SK-N-SH (cell line): ENCODE results near the gene LSM7. TPM values are rescaled to one million over a fixed set of nuclear protein-coding genes. Genes with fewer than 3 reads are reported as not detected.

Experiments used
- CTCF ChIA-PET: fragments of 300-600, 350-600 bp; formaldehyde crosslinking; extraction: SDS; loops from one replicate; lab custom pipeline; 2021; lab: Yijun Ruan, JAX
- POLR2A ChIA-PET: fragments of 350-600 bp; sonication (Branson Sonifier 250); formaldehyde crosslinking; extraction: SDS; loops from one replicate; lab custom pipeline; 2020; ENCODE audit warnings: antibody characterized with exemption, inconsistent platforms; lab: Yijun Ruan, JAX
- DNase-seq: peaks from one replicate; pipeline ENCODE4 v3.0.0; 2012
- H2AFZ ChIP-seq: fragments of 200-600 bp; sonication (generic); 2 replicates; pipeline ENCODE4 v1.8.1; 2016; ENCODE audit warnings: antibody characterized with exemption, mild to moderate bottlenecking, low read depth
- H3F3A ChIP-seq: fragments of 200-600 bp; sonication (generic); replicated peaks from 2 replicates; pipeline ENCODE3; 2016; ENCODE audit warnings: antibody characterized with exemption, mild to moderate bottlenecking; ENCODE audit not compliant: insufficient read depth
- H3K27ac ChIP-seq, 2 experiments: fragments of 200-500 bp in 1 of 2; fragments of 200-600 bp in 1 of 2; sonication (Bioruptor generic) in 1 of 2; sonication (generic), shearing (Covaris generic) in 1 of 2; 2 replicates each; pipeline versions ENCODE4 v1.5.1 to v1.6.1; 2014 to 2016; ENCODE audit warnings: low read depth in 2 of 2, inconsistent platforms in 1 of 2, low read length in 1 of 2, mild to moderate bottlenecking in 1 of 2, mixed read lengths in 1 of 2
- H3K27me3 ChIP-seq: fragments of 200-600 bp; sonication (generic), shearing (Covaris generic); 2 replicates; pipeline ENCODE4 v1.6.1; 2016; ENCODE audit warnings: mixed run types; ENCODE audit not compliant: insufficient read depth
- H3K36me3 ChIP-seq, 2 experiments: fragments of 200-500 bp in 1 of 2; fragments of 200-600 bp in 1 of 2; sonication (Bioruptor generic) in 1 of 2; sonication (generic) in 1 of 2; replicated peaks in 1 of 2; 2 replicates each; pipeline versions ENCODE3 to v1.5.1; 2014 to 2016; ENCODE audit warnings: low read length in 1 of 2, mild to moderate bottlenecking in 1 of 2; ENCODE audit not compliant: insufficient read depth in 2 of 2, control insufficient read depth in 1 of 2
- H3K4me1 ChIP-seq, 2 experiments: fragments of 200-500 bp in 1 of 2; fragments of 200-600 bp in 1 of 2; sonication (Bioruptor generic) in 1 of 2; sonication (generic), shearing (Covaris generic) in 1 of 2; 2 replicates each; pipeline versions ENCODE4 v1.5.1 to v1.6.1; 2014 to 2016; ENCODE audit warnings: low read depth in 1 of 2, low read length in 1 of 2, mixed run types in 1 of 2; ENCODE audit not compliant: insufficient read depth in 2 of 2, control insufficient read depth in 1 of 2
- H3K4me2 ChIP-seq: fragments of 200-600 bp; sonication (generic), shearing (Covaris generic); 2 replicates; pipeline ENCODE4 v1.6.1; 2017; ENCODE audit warnings: mixed run types
- H3K4me3 ChIP-seq, 2 experiments: fragments of 200-500 bp in 1 of 2; fragments of 200-600 bp in 1 of 2; sonication (Bioruptor generic) in 1 of 2; sonication (generic), shearing (Covaris generic) in 1 of 2; 2 replicates each; pipeline versions ENCODE4 v1.5.1 to v1.8.1; 2014 to 2016; ENCODE audit warnings: low read depth in 2 of 2, inconsistent platforms in 1 of 2, low read length in 1 of 2, mild to moderate bottlenecking in 1 of 2, mixed read lengths in 1 of 2, moderate library complexity in 1 of 2
- H3K79me2 ChIP-seq: fragments of 200-600 bp; sonication (generic); 2 replicates; pipeline ENCODE4 v1.8.1; 2017; ENCODE audit warnings: mild to moderate bottlenecking; ENCODE audit not compliant: insufficient read depth
- H3K9ac ChIP-seq: fragments of 200-600 bp; sonication (generic); 2 replicates; pipeline ENCODE4 v1.6.1; 2017; ENCODE audit warnings: mixed run types
- H3K9me2 ChIP-seq: fragments of 200-600 bp; sonication (generic); 2 replicates; pipeline ENCODE4 v1.6.1; 2017; ENCODE audit warnings: mixed run types
- H3K9me3 ChIP-seq: fragments of 200-600 bp; sonication (generic); 2 replicates; pipeline ENCODE4 v1.6.1; 2017; ENCODE audit warnings: mixed run types, mild to moderate bottlenecking, moderate library complexity
- H4K20me1 ChIP-seq: fragments of 200-600 bp; sonication (generic); 2 replicates; pipeline ENCODE4 v1.6.1; 2017; ENCODE audit warnings: mild to moderate bottlenecking, mixed run types; ENCODE audit not compliant: insufficient read depth
- CHD2 ChIP-seq: fragments of 150-350 bp; IDR thresholded peaks from 2 replicates; pipeline ENCODE4 v1.6.1; 2018; ENCODE audit warnings: low read length; ENCODE audit not compliant: partially characterized antibody
- ELF1 ChIP-seq: IDR thresholded peaks from 2 replicates; pipeline ENCODE4 v1.4.0; 2012
- FOSL2 ChIP-seq: IDR thresholded peaks from 2 replicates; pipeline ENCODE4 v1.4.0; 2012; ENCODE audit warnings: low read depth, mild to moderate bottlenecking, moderate library complexity, borderline replicate concordance
- FOXM1 ChIP-seq: IDR thresholded peaks from 2 replicates; pipeline ENCODE4 v1.4.0; 2012; ENCODE audit warnings: low read depth, mild to moderate bottlenecking
- GABPA ChIP-seq: IDR thresholded peaks from 2 replicates; pipeline ENCODE4 v1.4.0; 2012; ENCODE audit warnings: low read depth, mild to moderate bottlenecking
- MEF2A ChIP-seq: IDR thresholded peaks from 2 replicates; pipeline ENCODE4 v1.4.0; 2012; ENCODE audit warnings: low read depth, borderline replicate concordance
- RAD21 ChIP-seq: IDR thresholded peaks from 2 replicates; pipeline ENCODE4 v1.6.1; 2012; ENCODE audit warnings: mild to moderate bottlenecking, low read length
- RFX5 ChIP-seq: IDR thresholded peaks from 2 replicates; pipeline ENCODE4 v1.6.1; 2012; ENCODE audit warnings: mild to moderate bottlenecking, improper control_type of control experiment, low read length
- TCF12 ChIP-seq: IDR thresholded peaks from 2 replicates; pipeline ENCODE4 v1.4.0; 2012
- TEAD4 ChIP-seq: IDR thresholded peaks from 2 replicates; pipeline ENCODE4 v1.4.0; 2012; ENCODE audit warnings: mild to moderate bottlenecking, borderline replicate concordance; ENCODE audit not compliant: insufficient read depth
- YY1 ChIP-seq: IDR thresholded peaks from 2 replicates; pipeline ENCODE4 v1.4.0; 2012; ENCODE audit warnings: low read depth, mild to moderate bottlenecking
- WGBS: methylation state at CpG from one replicate; pipeline ENCODE4 v1.1.6; 2017; ENCODE audit warnings: low lambda C conversion rate; 5-methylcytosine and 5-hydroxymethylcytosine counted together
- polyA plus RNA-seq, 3 experiments: library from polyadenylated mRNA; depleted of rRNA; stranded (reverse); fragments of >200 nt; gene quantifications; 2 replicates each; pipeline ENCODE4 v1.2.3, GENCODE V29; 2012
- TF ChIP-seq, protein P1 (sequence below): IDR thresholded peaks from 2 replicates; pipeline ENCODE4 v1.6.1; 2012; ENCODE audit warnings: mild to moderate bottlenecking, low read depth, low read length, moderate library complexity
- TF ChIP-seq, protein P2 (sequence below): fragments of 200-600 bp; sonication (generic); IDR thresholded peaks from 2 replicates; pipeline ENCODE4 v1.6.1; 2017; ENCODE audit warnings: antibody characterized with exemption, mild to moderate bottlenecking, moderate library complexity

Gene LSM7
- polyA plus RNA-seq, 1 of the 3 experiments (the other 2 are of a cell fraction), result 1,193 TPM

DNA sequence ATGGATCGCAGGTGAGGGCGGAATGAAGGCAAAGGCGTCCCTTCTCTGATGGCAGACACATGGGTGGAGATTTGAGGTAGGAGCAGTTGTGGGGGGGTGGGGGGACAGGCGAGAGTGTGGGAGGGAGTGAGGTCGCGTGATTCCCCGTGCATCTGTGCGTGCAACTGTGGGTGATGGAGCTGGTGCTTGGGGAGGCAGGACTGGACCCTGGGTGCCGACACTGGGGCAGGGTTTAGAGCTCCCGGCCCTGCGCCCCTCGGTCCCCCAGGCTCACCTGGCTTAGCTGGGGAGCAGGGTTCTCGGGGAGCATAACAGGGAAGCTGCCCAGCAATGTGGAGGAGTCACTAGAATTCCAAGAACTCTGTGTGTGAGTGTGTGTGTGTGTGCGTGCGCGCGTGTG is 35.0 kb upstream of the LSM7 start (continued):
- TF ChIP-seq, protein P1, sequence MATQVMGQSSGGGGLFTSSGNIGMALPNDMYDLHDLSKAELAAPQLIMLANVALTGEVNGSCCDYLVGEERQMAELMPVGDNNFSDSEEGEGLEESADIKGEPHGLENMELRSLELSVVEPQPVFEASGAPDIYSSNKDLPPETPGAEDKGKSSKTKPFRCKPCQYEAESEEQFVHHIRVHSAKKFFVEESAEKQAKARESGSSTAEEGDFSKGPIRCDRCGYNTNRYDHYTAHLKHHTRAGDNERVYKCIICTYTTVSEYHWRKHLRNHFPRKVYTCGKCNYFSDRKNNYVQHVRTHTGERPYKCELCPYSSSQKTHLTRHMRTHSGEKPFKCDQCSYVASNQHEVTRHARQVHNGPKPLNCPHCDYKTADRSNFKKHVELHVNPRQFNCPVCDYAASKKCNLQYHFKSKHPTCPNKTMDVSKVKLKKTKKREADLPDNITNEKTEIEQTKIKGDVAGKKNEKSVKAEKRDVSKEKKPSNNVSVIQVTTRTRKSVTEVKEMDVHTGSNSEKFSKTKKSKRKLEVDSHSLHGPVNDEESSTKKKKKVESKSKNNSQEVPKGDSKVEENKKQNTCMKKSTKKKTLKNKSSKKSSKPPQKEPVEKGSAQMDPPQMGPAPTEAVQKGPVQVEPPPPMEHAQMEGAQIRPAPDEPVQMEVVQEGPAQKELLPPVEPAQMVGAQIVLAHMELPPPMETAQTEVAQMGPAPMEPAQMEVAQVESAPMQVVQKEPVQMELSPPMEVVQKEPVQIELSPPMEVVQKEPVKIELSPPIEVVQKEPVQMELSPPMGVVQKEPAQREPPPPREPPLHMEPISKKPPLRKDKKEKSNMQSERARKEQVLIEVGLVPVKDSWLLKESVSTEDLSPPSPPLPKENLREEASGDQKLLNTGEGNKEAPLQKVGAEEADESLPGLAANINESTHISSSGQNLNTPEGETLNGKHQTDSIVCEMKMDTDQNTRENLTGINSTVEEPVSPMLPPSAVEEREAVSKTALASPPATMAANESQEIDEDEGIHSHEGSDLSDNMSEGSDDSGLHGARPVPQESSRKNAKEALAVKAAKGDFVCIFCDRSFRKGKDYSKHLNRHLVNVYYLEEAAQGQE, result no peak
- TF ChIP-seq MEF2A, result no peak

DNA sequence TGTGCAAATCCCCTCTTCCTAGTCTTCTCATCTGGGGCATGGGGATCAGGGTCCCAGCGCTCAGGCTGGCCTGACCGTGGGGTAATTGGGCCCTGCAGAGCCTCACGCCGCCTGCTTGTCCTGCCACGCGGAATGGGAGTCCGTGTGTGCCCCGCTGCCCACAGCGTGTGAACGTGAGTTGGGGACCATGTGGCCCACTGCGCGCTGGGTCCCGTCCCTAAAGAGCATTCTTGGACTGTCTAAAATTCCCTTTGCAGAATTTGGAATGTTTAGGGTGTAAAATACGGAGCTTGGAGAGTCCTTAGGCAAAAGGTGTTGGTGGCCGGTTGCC is 34.5 kb upstream of the LSM7 start:
- Histone ChIP-seq H4K20me1 (no peaks in the 10 kb centered on the region), H3K9ac (no peak overlapping the region), H3K79me2 (no peaks in the 10 kb centered on the region), H2AFZ (no peak overlapping the region), H3F3A (no peaks in the 10 kb centered on the region), H3K27ac (no peak overlapping the region), H3K4me3 (no peak overlapping the region), H3K9me3 (no peaks in the 10 kb centered on the region), H3K4me2 (no peak overlapping the region), H3K27me3 (peaks cover 21% of the 10 kb centered on the region), H3K4me1 (no peaks in the 10 kb centered on the region), H3K9me2 (no peaks in the 10 kb centered on the region), H3K36me3 (no peaks in the 10 kb centered on the region)
- no peak for TF ChIP-seq TEAD4
- no peak for DNase-seq
- ChIA-PET POLR2A (no interaction called here), CTCF (interaction anchor here (0.5 to 1.0 kb wide), 3 partner anchors 29 to 424 kb away, joined by 3 to 5 read pairs (median 3); no protein-coding TSS in a partner anchor)
- 82% methylated on average over 10 of the region's 15 CpGs for WGBS

DNA sequence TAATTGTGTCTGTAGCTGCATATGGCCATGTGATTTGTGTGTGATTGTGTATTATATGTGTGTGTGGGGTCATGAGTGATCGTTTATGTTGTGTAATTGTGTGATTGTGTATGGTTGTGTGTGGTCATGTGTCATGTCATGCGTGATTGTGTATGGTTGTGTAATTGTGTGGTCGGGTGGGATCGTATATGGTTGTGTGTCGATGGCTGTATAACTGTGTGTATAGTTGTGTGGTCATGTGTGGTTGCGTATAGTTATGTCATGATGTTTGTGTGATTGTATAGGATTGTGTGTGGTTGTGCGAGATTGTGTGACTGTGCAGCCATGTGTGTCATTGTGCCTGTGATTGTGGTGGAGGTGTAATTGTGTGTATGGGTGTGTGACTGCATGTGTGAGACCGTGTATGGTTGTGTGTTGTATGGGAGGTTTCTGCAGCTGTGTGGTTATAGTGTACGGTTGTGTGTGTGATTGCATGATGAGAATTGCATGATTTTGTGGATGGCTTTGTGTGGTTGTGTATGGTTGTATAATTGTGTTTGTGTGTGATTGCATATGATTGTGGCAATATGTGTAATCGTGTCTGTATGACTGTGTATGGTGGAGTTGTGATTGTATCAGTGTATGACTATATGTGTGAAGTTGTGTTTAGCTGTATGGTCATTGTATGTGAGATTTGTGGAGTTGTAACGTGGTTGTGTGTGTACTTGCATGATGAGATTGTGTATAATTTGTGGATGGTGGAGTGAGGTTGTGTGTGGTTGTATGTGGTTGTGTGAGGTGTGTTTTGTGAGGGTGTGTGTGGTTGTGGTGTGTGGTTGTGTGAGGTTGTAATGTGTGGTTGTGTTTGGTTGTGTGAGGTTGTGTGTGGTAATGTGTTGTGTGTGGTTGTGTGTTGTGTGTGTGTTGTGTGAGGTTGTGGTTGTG is 33.9 kb upstream of the LSM7 start:
- H2AFZ ChIP-seq, result no peak overlapping the region
- no peak overlapping the region for H3K4me2 ChIP-seq
- H3K9ac ChIP-seq, result no peak overlapping the region
- no peaks in the 10 kb centered on the region for H4K20me1 ChIP-seq
- TF ChIP-seq GABPA (no peak), CHD2 (no peak), TCF12 (no peak), FOSL2 (no peak), RAD21 (no peak), FOXM1 (no peak), YY1 (no peak), RFX5 (no peak), ELF1 (no peak)
- TF ChIP-seq, protein P2, sequence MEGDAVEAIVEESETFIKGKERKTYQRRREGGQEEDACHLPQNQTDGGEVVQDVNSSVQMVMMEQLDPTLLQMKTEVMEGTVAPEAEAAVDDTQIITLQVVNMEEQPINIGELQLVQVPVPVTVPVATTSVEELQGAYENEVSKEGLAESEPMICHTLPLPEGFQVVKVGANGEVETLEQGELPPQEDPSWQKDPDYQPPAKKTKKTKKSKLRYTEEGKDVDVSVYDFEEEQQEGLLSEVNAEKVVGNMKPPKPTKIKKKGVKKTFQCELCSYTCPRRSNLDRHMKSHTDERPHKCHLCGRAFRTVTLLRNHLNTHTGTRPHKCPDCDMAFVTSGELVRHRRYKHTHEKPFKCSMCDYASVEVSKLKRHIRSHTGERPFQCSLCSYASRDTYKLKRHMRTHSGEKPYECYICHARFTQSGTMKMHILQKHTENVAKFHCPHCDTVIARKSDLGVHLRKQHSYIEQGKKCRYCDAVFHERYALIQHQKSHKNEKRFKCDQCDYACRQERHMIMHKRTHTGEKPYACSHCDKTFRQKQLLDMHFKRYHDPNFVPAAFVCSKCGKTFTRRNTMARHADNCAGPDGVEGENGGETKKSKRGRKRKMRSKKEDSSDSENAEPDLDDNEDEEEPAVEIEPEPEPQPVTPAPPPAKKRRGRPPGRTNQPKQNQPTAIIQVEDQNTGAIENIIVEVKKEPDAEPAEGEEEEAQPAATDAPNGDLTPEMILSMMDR, result no peak
- no peak for DNase-seq
- H3K9me3 ChIP-seq, result no peaks in the 10 kb centered on the region
- H3K36me3 ChIP-seq, result no peaks in the 10 kb centered on the region
- H3K27ac ChIP-seq, result no peak overlapping the region
- H3K27me3 ChIP-seq, result peaks cover 21% of the 10 kb centered on the region
- 81% methylated on average over 11 of the region's 11 CpGs for WGBS
- ChIA-PET CTCF (interaction anchor here (0.5 kb wide), 1 partner anchor 424 kb away, joined by 3 read pairs; no protein-coding TSS in a partner anchor), POLR2A (no interaction called here)
- H3K9me2 ChIP-seq, result no peaks in the 10 kb centered on the region
- H3K4me3 ChIP-seq, result no peak overlapping the region
- no peaks in the 10 kb centered on the region for H3K79me2 ChIP-seq
- no peaks in the 10 kb centered on the region for H3F3A ChIP-seq
- no peaks in the 10 kb centered on the region for H3K4me1 ChIP-seq
